Aorta (tissue), 5 donors: ENCODE measurements around the gene GATB. TPM values are rescaled to one million over a fixed set of nuclear protein-coding genes. Genes with fewer than 3 reads are reported as not detected.

Source experiments
- ATAC-seq: fragments of 200-7000 bp; cut with Tn5 transposase; one replicate; pipeline ENCODE4 v1.9.1; 2022; ENCODE audit warnings: moderate library complexity; ENCODE audit not compliant: low FRiP score
- DNase-seq, 2 donors: peaks; one replicate each; pipeline ENCODE4 v3.0.0-alpha.2; 2020
- H3K27ac ChIP-seq, 2 donors: one replicate each; pipeline ENCODE4 v1.5.1; 2013; ENCODE audit warnings: low read length in 2 of 2, mild to moderate bottlenecking in 2 of 2, moderate library complexity in 2 of 2, control low read depth in 1 of 2, inconsistent platforms in 1 of 2, low read depth in 1 of 2
- H3K27me3 ChIP-seq, 2 donors: one replicate each; pipeline ENCODE4 v1.6.1; 2013; ENCODE audit warnings: control low read depth in 1 of 2, low read length in 1 of 2, mild to moderate bottlenecking in 1 of 2, moderate library complexity in 1 of 2; ENCODE audit not compliant: insufficient read depth in 2 of 2, control insufficient read depth in 1 of 2
- H3K36me3 ChIP-seq, 2 donors: one replicate each; pipeline ENCODE4 v1.6.1; 2013; ENCODE audit warnings: control low read depth in 1 of 2, low read length in 1 of 2, mild to moderate bottlenecking in 1 of 2; ENCODE audit not compliant: insufficient read depth in 2 of 2, control insufficient read depth in 1 of 2
- H3K4me1 ChIP-seq, 2 donors: one replicate each; pipeline ENCODE4 v1.6.1; 2013; ENCODE audit warnings: low read length in 2 of 2, control low read depth in 1 of 2, mild to moderate bottlenecking in 1 of 2, moderate library complexity in 1 of 2; ENCODE audit not compliant: insufficient read depth in 2 of 2, control insufficient read depth in 1 of 2
- H3K4me3 ChIP-seq, 2 donors: one replicate each; pipeline ENCODE4 v1.5.1; 2013; ENCODE audit warnings: low read length in 2 of 2, control low read depth in 1 of 2, mild to moderate bottlenecking in 1 of 2
- H3K9me3 ChIP-seq: one replicate; pipeline ENCODE4 v1.6.1; 2013; ENCODE audit warnings: mild to moderate bottlenecking, low read length; ENCODE audit not compliant: control insufficient read depth
- WGBS, 2 donors: extraction: QIAGEN DNeasy Blood & Tissue Kit; methylation state at CpG; one replicate each; pipeline ENCODE4 v1.1.7; 2013; 5-methylcytosine and 5-hydroxymethylcytosine counted together
- intact Hi-C, 2 donors: fragments of 100-400 bp; cut with DNase I; formaldehyde crosslinking; loops; one replicate each; pipeline versions ENCODE4 v1.14.2 to v1.15.0; 2022
- polyA plus RNA-seq, 2 donors: library from polyadenylated mRNA; stranded (reverse); fragments of 200-250 nt; gene quantifications; one replicate each; pipeline ENCODE4 v1.2.3, GENCODE V29; 2013
- total RNA-seq, 2 donors: library from RNA; stranded (reverse); fragmentation: NEBNext Ultra II Directional; extraction: Animal tissue kit (Norgen Biotek cat#: 25700); gene quantifications; one replicate each; pipeline ENCODE4 v1.2.1, GENCODE V29; 2021
- donor health status: healthy with polysubstance abuse.
- donor health status: Bipolar disorder and iron deficiency.
- donor health status: DM: no; HTN: no; CAD: no.
- donor health status: DM: no; HTN: no; CAD: no.
- donor health status: DM: yes; HTN: yes; CAD: no.

GATB gene
- total and polyA plus RNA-seq, 4 donors = 5.2 to 13.0 (median 8.2) TPM

DNA sequence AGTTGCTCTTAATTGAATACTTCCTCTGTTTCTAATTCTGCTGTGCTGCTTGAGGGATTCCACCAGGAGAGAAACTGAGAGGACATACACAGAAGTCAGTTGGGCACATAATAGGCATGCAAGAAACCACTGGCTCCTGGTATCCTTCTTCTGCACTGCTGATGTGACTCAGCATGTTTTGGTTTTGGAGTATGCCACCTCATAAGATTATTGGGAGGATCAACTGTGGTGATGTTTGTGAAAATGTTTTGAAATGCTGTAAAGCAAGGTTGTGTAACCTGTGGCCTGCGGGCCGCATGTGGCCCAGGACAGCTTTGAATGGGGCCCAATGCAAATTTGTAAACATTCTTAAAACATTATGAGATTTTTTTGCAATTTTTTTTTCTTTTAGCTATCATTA, 119.6 kb downstream of the GATB start:
- intact Hi-C loops = no loop called here
- WGBS, 2 donors = 91 to 94% methylated on average over 2 of the region's 2 CpGs
- no peaks in the 10 kb centered on the region for H3K27me3 ChIP-seq
- H3K36me3 ChIP-seq = no peaks in the 10 kb centered on the region
- no peak overlapping the region for H3K4me3 ChIP-seq
- no peak overlapping the region for H3K27ac ChIP-seq
- no peak for DNase-seq
- no peaks in the 10 kb centered on the region for H3K9me3 ChIP-seq
- no peak for ATAC-seq
- H3K4me1 ChIP-seq = no peaks in the 10 kb centered on the region

DNA sequence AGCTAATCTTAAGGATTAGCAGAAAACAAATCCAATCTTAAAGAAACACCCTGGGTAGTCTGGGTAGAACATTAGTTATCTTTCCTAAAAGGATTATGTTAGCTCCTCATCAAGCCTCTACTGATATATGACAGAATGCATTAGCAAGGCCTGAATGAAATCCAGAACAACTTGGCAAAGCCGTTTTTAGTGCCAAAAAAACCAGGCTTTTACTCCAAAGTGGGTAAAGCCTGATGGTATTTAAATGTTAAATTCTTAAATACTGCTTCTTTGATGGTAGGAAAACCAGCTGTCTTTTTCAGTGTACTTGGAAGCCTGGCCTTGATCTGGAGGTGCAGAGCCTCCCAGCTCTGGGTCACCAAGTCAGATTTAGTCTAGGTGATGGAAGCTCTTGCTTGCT, 120.4 kb downstream of the GATB start:
- ATAC-seq = no peak
- intact Hi-C loops = no loop called here

DNA sequence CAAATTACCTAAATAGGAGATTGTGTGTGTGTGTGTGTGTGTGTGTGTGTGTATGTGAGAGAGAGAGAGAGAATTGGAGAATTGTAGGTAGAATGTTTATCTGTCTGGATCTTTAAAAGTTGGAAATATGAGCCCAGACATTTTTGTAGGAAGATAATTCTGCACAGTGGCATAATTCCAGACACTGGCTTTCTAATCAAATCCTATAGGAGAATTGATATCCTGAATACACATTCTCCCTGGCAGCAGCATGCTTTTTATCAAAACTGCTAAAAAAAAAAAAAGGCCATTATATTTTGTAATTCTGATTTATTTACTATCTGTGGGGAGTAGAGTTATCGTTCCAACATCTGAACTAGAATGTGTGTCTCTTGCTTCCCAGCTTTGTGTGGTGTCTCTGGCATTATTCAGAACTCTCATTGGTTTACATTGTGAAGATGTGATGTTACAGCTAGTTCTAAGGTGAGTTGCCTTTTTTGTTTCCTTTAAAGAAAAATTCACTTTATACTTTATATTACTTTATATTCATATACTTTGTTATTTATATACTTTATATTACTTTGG, 122.4 kb downstream of the GATB start:
- H3K4me1 ChIP-seq = no peaks in the 10 kb centered on the region
- H3K36me3 ChIP-seq = no peaks in the 10 kb centered on the region
- H3K27me3 ChIP-seq = no peaks in the 10 kb centered on the region
- intact Hi-C loops = no loop called here
- no peak for DNase-seq
- WGBS, 2 donors = 70% methylated on average over 1 of the region's 1 CpG
- no peak overlapping the region for H3K27ac ChIP-seq
- no peak overlapping the region for H3K4me3 ChIP-seq
- no peak for ATAC-seq
- no peaks in the 10 kb centered on the region for H3K9me3 ChIP-seq

More for the DNA sequence above, 120.4 kb downstream of the GATB start:
- Histone ChIP-seq H3K27ac (no peak overlapping the region), H3K4me3 (no peak overlapping the region), H3K4me1 (no peaks in the 10 kb centered on the region), H3K27me3 (no peaks in the 10 kb centered on the region), H3K9me3 (no peaks in the 10 kb centered on the region), H3K36me3 (no peaks in the 10 kb centered on the region)
- 17% methylated on average over 1 of the region's 1 CpG for WGBS, 2 donors
- no peak for DNase-seq

DNA sequence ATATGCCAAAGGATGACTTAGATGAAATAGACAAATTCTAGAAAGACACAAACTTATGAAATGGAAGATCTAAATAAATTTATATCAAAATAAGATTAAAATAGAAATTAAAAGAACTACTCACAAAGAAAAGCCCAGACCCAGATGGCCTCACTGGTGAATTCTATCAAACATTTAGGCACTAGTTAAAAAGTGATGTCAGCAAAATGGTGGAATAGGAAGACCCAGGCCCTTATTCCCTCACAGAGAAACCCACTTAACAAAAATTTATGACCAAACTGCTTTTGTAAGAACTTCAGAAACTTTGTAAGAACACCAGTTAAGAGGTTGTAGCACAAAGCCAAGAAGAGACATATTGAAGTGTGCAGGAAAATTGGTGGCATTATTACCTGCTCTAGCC, 129.5 kb downstream of the GATB start:
- Histone ChIP-seq H3K4me3 (no peak overlapping the region), H3K36me3 (no peaks in the 10 kb centered on the region), H3K27ac (no peak overlapping the region), H3K9me3 (no peaks in the 10 kb centered on the region), H3K27me3 (no peaks in the 10 kb centered on the region), H3K4me1 (no peaks in the 10 kb centered on the region)
- intact Hi-C loops = no loop called here
- DNase-seq (no peak), ATAC-seq (no peak)

DNA sequence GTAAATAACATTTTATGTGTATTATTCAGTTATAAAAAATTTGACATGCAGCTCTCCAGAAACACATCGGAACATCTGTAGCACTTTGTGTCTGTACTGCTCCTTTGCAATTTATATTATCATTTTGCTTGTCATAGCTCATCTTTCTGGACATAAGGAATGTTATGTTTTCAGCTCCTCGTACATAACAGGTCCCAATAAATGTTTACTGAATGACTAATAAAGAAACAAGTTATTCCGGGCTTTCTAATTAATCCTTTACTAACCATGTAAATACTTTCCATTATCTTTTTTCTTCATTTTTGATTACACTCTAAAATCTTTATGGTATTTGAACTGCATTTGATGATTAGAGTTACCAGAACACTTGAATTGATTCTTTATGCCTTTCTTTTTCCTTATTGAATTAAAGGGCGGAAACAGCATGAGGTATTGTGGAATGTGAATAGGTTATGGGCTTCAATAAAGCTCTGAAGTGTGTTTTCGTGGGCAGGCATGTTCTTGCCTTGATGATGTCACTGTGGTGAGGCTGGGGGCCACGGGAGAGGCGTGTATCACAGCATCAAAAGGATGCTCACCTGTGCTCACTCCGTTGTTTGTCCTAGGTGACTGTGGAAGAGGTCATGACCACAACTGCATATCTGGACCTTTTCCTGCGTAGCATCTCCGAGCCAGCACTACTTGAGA, 131.6 kb downstream of the GATB start:
- ATAC-seq (no peak), DNase-seq (no peak)
- WGBS, 2 donors = 79 to 83% methylated on average over 10 of the region's 10 CpGs
- H3K9me3 ChIP-seq = no peaks in the 10 kb centered on the region
- H3K27me3 ChIP-seq = no peaks in the 10 kb centered on the region
- intact Hi-C loops = no loop called here
- H3K4me1 ChIP-seq = no peaks in the 10 kb centered on the region
- no peak overlapping the region for H3K4me3 ChIP-seq
- H3K36me3 ChIP-seq = no peaks in the 10 kb centered on the region
- H3K27ac ChIP-seq = no peak overlapping the region

DNA sequence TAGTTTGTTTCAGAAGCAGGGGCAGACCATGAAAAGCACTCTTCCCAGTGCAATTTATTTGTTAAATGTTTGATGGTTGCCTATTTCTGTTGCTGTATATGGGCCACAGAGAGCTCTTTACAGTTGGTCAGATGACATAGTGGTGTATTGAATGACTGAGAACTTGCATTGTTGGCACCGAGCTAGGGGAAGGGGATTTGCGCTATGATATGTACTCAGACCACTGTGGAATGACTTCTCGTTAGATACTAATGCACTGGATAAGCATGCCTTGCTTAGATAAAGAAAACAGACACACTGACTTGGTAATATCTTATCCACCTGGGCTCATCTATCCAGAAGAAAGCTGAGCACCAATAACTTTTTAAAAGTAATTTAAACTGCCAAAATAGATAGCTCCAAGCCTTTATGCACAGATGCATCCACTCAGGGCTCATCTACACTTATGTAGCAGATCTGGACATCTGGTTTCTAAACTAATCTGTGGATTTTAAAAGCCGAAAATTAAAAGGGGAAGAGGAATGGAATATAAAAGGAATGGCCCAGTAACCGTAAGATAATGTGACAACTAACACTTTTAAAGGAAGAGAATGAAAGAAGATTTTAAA, 132.7 kb downstream of the GATB start:
- DNase-seq (no peak), ATAC-seq (no peak)
- Histone ChIP-seq H3K27me3 (no peaks in the 10 kb centered on the region), H3K27ac (no peak overlapping the region), H3K36me3 (no peaks in the 10 kb centered on the region), H3K9me3 (no peaks in the 10 kb centered on the region), H3K4me3 (no peak overlapping the region), H3K4me1 (peaks cover 0 to under 1% of the 10 kb centered on the region in 2 donors)
- 81 to 84% methylated on average over 5 of the region's 5 CpGs for WGBS, 2 donors
- intact Hi-C loops = no loop called here

DNA sequence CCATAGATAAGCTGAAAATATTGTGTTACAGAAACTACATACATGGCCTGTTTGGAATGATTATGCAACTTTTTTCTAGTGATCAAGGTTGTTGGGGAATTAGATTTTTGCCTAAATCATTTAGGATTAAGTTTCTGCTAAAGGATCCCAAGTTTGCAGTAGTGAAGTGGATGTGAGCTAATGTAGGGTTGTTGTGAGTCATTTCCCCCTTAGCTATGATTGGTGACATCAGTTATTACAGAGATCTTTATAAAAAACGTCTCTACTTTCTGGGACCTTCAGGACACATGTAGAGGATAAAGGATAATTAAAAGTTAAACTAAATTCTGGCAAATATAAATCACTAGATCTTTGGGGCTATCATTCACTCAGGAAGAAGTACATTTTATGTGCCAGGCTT, 133.3 kb downstream of the GATB start:
- intact Hi-C loops = no loop called here
- no peak for ATAC-seq

DNA sequence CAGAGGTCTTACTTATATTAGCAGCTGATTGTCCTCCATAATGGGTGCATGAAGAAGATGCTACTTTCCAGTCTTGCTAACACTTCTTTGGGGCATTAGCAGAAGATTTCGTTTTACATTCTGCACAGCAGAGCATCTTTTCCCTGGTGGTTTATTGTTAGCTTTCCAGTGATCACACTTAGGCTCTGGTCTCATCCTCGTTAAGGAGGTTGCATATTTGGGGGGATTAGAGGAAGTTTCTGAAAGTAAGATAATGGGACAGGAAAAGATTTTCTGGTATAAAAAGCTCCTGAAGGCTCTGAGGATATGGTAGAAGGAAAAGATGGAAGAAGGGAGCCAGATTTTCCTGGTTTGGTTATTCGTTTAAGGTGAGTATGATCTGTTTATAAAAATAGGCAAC, 134.1 kb downstream of the GATB start:
- Histone ChIP-seq H3K27me3 (no peaks in the 10 kb centered on the region), H3K4me1 (peaks cover 0 to 3% of the 10 kb centered on the region in 2 donors), H3K9me3 (no peaks in the 10 kb centered on the region), H3K4me3 (no peak overlapping the region), H3K36me3 (no peaks in the 10 kb centered on the region), H3K27ac (no peak overlapping the region)
- DNase-seq (no peak), ATAC-seq (no peak)
- 71 to 74% methylated on average over 3 of the region's 3 CpGs for WGBS, 2 donors
- intact Hi-C loops = no loop called here

More for the DNA sequence above, 133.3 kb downstream of the GATB start:
- Histone ChIP-seq H3K27ac (no peak overlapping the region), H3K4me1 (peaks cover 0 to 3% of the 10 kb centered on the region in 2 donors), H3K9me3 (no peaks in the 10 kb centered on the region), H3K4me3 (no peak overlapping the region), H3K27me3 (no peaks in the 10 kb centered on the region), H3K36me3 (no peaks in the 10 kb centered on the region)
- WGBS, 2 donors = 27 to 28% methylated on average over 1 of the region's 1 CpG
- DNase-seq = no peak

DNA sequence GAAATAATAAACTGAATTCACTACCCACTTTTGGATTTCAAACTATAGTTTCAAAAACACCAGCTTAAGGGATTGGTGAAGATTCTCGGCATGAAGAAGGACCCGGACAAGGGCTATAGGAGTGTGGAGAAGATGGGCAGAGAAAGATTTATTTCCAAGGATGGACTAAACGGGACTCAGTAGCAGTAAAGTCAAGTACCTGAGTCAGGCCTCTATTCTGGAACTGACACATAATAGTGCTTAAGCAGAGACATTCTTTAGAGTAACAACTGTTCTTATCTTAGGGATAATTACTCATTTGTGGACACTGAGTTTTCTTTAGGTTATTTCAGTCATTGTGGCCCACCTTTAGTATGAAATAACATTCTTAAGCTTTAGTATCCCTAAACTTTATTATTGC, 134.6 kb downstream of the GATB start:
- no peaks in the 10 kb centered on the region for H3K27me3 ChIP-seq
- DNase-seq = no peak
- intact Hi-C loops = no loop called here
- H3K36me3 ChIP-seq = no peaks in the 10 kb centered on the region
- no peaks in the 10 kb centered on the region for H3K9me3 ChIP-seq
- H3K4me3 ChIP-seq = no peak overlapping the region
- ATAC-seq = no peak
- H3K27ac ChIP-seq = no peak overlapping the region
- 90 to 92% methylated on average over 3 of the region's 3 CpGs for WGBS, 2 donors
- H3K4me1 ChIP-seq = peaks cover 0 to 3% of the 10 kb centered on the region in 2 donors
